C4-2B (cell line): ENCODE measurements around the gene ATP4B.

ENCODE experiments used
- CTCF ChIP-seq: fragments of 450-650 bp; conservative IDR thresholded peaks from 2 replicates; pipeline ENCODE4 v1.5.1; 2017; ENCODE audit warnings: mild to moderate bottlenecking
- ZFX ChIP-seq: fragments of 450-650 bp; IDR thresholded peaks from 2 replicates; pipeline ENCODE4 v1.6.1; 2017

GRCh38 chr13:113669755-113670341 lies 11.8 kb upstream of the ATP4B start:
- TF ChIP-seq CTCF (no peak), ZFX (no peak)
